NCI-H2227 (cell line): Measurements from ENCODE around the gene ORC1.

ENCODE experiments used
- DNase-seq: peaks from one replicate; lab custom pipeline; 2025; ENCODE audit not compliant: unreplicated experiment; lab: John Stamatoyannopoulos, UW

ORC1 gene

DNA sequence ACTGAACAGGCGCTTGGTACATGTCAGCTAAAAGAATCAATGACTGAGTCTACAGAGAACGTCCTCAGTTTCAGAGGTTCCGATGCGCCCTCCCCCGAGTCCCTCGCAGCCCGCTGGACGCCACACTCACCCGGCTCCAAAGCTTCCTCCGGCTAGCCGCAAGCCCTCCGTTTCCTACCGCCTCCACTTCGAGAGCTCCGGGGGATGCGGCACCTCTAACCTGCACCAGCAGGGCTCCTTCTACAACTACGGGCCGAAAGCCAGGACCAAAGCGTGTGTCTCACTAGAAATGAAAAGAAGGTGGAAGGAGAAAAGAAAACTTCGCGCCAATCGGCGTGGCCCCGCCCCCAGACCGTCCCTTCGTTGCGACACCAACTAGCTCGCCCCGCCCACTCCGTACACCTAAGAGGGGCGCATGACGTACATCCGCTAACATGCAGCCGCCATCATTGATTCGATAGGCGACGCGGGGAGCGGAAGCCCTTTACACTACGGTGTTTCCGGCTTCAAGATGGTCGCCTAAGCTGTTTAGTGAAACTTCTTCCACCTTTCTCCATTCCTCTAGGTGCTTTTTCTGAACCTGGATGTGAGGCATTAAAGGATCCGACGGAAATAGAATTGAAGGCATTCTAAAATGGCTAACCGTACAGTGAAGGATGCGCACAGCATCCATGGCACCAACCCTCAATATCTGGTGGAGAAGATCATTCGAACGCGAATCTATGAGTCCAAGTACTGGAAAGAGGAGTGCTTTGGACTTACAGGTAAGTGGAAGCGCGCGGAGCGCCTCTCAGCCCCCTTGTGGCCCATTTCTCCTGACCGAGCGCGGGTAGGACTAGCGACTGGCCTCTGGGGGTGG, at the start of gene ORC1, which contains the start of gene PRPF38A:
ORC1 (minus strand) TSS at position 308 of the 859 bp plus-strand sequence. CDS start 2,200 bp downstream, outside the sequence.
PRPF38A (plus strand) TSS at position 487 of the 859 bp plus-strand sequence; CDS start at position 635, 148 bp downstream.
- peak; percentile 99 for DNase-seq

DNA sequence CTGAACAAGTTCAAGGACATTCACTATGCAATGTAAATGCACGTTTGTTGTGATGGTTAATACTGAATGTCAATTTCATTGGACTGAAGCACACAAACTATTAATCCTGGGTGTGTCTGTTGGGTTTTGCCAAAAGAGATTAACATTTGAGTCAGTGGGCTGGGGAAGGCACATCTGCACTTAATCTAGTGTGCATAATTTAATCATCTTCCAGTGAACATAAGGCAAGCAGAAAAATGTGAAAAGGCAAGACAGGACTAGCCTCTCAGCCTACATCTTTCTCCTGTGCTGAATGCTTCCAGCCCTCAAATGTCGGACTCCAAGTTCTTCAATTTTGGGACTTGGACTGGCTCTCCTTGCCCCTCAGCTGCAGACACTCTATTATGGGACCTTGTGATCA, 40.2 kb upstream of the ORC1 start:
- no peak for DNase-seq

DNA sequence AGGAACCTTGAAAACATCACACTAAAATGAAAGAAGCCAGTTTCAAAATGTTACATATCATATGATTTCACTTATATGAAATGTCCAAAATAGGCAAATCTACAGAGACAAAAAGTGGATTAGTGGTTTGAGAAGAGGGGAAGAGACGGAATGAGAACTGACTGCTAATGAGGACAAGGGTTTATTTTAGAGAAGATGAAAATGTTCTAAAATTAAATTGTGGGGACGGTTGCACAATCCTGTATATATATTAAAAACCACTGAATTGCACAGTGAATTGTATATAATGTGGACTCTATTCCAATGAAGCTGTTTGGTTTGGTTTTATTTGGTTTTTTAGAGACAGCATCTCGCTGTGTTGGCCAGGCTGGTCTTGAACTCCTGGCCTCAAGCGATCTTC, 35.8 kb upstream of the ORC1 start:
- no peak for DNase-seq

DNA sequence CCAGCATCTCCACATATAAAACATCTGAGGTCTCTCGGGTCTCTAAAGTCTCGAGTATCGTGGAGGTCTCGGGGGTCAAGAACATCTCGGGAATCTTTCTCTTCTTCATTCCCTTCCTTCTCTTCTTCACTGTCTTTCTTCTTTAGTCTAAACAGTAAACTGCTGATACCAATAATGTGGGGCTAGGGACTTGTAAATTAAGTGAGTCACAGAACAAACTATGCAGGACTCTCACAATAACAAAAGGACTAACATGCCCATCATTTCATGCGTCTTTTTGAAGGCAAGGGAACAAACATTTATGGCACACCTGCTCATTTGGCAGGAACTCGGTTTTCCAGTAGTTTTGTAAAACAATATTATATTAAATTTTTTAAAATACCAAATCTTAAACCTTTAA, 32.6 kb upstream of the ORC1 start:
- no peak for DNase-seq

DNA sequence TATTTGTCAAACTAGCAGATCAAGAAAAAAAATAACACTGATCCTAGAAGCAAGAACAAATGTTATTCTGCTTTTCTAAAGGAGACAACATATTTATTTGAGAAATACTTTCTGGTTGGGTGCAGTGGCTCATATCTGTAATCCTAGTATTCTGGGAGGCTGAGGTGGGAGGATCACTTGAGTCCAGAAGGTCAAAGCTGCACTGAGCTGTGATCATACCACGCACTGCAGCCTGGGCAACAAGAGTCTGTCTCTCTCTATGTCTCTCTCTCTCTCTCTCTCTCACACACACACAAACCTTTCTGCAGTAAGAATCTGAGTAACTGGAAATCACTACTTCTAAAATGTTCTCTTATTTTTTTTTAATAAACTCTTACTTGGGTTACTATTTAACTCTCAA, 31.4 kb upstream of the ORC1 start:
- no peak for DNase-seq

DNA sequence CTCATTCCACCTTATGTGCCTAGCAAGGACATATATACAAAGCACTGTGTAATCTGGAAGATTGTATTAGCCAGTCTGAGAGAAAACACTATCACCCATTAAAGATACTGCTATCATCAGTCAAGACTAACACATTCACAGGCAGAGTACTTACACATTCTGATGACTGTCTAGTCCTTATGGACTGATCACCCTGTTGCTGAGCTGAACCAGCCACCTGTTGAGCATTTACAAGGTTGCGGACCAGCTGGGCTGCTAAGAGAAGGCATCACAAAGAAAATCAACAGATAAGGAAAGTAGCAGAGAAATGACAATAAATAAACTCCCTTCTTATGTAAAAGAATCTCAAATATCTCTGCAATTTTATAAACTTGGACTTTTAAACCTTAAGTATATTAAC, 31.0 kb upstream of the ORC1 start:
- no peak for DNase-seq

DNA sequence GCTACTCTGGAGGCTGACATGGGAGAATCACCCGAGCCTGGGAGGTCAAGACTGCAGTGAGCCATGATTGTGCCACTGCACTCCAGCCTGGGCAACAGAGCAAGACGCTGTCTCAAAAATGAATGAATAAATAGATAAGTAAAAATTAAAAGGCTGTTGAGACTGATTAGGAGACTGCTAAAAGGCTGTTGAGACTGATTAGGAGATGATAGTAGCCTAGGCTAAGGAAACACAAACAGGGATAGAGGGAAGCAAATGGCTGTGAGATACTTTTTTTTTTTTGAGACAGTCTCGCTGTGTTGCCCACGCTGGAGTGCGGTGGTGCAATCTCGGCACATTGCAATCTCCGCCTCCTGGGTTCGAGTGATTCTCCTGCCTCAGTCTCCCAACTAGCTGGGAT, 28.6 kb upstream of the ORC1 start:
- no peak for DNase-seq

DNA sequence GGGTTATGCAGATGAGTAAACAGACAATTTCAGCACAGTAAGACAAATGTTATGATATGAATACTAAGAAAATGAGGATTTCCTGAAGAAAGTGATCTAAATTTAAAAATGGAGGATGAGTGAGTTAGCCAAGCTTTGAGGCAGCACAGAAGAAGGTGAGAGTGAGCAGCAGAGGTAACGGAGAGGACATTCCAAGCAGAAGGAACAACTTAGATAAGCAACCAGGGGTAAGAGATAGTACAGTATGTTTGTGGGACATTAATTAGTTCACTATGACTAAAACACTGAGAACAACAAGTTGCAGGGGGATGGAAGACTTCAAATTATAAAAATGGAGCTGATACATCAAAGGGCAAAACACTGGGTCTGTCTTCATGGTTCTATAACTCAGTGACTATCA, 22.9 kb upstream of the ORC1 start:
- DNase-seq, result no peak

DNA sequence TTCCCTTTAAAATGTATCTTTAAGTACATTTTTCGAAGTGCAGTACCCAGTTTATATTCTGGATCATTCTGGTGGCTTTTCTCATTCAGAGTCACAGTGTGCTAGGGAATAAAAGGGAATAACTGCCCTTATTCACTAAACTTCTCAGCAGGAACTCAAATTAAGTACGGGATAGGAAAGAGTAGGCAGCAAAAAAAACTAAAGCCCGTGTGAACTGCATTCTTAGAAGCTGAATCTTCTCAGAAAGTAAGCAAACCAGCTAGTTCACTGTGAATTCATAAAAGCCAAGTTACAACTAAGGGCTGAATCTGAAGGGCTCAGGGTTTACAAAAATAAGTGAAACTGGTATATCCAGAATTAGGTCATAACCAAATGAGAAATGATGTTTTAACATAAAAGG, 22.1 kb upstream of the ORC1 start:
- DNase-seq, result no peak

DNA sequence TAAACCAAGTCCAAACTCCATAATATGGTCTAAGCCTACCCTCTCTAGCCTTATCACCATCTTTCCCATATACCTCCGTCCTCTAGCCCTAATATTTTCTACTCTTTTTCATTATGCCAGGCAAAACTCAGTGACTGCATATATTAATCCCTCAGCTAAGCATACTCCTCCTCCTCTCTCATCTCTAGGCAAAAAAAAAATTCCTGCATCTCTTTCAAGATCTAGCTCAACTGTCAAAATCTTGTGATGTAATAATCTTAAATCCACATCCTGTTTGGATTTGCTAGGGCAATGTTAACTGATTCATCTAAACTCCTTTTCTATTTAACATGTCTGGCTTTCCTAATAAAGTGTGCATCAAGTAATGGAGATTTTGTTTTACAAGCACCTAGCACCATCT, 20.6 kb upstream of the ORC1 start:
- no peak for DNase-seq

DNA sequence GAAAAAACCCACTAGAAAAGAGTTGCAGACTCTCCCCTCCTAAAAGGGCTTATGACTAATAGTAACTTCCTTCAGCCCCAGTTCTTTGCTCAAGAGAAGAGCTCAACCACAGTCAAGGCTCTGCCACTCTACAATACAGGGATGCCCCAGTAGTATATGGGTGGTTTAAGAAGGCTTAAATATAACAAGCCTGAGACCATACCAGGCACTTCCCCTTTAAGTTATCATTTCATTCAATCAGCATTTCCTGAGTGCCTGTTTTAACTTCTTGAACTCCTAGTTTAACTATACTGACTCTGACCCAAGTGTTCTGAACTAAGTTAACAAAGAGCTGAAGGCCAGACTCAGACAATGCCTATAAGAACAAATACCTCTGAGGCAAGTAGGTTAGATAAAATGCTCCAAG, 20.0 kb upstream of the ORC1 start:
- no peak for DNase-seq

DNA sequence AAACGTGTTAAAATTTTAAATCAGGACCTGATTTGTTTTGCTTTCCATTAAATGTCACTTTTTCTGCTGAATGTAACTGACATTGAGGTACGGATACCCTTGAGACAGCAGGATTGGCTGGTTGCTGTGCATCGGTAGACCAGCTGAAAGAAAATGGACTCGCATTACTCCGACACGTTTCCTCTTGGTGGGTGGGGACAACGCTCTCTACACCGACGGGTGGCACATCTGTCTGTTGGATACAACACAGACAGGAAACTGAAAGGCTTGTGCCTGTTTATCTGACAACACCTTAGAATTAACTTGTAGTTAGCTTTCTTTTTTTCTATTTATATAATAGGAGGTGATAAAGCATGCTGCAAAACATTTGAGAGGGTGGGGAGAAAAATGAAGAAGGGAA, 19.5 kb upstream of the ORC1 start:
- no peak for DNase-seq

DNA sequence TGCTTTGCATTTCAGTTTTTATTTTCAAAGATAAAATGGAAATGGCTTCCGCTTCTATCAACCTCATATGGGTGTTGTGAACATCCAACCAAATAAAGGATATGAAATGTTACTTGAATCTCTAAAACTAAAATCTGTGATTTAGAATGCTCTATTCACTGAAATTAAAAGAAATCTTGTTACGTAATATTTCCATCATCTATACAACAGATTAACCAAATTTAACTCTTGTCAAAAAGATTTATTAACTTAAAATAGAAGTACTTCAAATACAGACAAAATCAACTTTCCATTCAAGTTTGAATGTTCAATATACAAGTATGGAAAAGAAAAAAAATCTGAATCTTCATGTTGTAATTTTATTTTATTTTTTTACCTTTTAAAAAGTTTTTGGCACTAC, 18.8 kb upstream of the ORC1 start:
- DNase-seq, result no peak

DNA sequence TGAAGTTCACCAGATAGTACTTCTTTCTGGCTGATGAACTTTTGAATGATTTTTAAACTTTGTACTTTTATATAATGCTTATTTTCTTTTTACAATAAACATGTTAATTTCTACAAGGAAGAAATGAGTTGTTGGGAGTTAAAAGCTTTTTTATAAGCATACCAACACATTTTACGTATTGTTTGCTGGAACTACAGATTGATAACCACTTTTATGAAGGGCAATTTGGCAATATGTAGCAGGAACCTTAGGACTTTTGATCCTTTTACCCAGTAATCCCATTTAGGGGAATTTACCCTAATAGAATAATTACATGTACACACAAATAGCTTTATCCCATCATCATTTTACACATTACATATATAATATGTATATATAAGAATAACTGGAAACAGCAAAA, 16.5 kb upstream of the ORC1 start:
- DNase-seq, result no peak

DNA sequence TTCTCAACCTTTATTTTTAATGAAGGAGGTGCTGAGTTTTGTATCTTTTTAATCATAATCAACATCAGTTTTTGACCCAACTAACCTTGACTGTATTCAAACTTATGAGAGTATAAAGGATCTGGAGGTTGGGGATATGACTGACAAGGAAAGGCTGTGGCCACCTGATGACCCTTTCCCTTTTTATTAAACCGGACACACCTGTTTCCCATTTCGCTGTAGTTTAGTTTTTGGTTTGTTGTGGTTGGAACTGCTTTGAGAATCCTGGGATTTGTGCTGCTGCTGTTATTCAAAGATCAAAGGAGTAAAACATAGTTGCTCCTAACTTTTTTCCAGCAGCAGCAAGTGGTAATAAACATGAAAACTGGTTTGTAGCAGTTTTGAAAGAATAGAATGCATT, 12.6 kb upstream of the ORC1 start:
- no peak for DNase-seq

DNA sequence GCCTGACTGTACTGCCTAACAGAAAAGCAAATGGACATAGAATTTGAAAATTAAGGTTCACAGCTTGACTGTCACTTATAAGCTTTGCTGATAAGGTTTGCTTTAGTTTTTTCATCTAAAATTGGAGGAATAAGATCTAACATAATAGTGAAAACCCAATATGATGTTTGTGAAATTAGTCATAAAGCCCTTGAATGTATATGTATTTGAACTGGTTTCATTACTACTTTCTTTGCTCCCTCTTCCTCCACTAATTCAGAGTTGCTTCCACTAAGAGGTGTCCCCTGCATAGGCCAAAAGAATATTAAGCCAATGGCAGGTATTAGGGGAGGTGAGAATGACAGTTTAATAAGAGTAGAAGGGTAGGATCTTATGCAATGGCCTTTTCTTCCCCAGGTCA, 10.7 kb upstream of the ORC1 start:
- DNase-seq, result no peak

DNA sequence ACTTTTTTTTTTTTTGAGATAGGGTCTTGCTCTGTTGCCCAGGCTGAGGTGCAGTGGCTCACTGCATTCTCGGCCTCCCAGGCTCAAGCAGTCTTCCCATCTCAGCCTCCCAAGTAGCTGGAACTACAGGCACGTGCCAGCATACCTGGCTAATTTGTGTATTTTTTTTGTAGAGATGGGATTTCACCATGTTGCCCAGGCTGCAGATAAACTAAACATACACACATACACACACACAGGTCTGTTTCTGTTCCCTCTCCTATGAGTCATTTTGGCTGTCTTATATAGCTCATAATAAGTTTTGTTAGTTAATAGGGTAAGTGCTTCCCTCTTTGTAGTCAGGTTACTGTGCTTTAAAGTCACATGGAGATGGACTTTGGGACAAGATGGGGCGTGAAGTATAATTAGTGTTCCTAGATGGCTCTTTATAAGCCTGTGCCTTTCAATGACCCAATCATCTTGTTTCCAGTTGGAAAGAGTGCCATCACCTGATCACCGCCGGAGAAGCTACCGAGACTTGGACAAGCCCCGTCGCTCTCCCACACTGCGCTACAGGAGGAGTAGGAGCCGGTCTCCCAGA, 9.3 kb upstream of the ORC1 start:
- no peak for DNase-seq

DNA sequence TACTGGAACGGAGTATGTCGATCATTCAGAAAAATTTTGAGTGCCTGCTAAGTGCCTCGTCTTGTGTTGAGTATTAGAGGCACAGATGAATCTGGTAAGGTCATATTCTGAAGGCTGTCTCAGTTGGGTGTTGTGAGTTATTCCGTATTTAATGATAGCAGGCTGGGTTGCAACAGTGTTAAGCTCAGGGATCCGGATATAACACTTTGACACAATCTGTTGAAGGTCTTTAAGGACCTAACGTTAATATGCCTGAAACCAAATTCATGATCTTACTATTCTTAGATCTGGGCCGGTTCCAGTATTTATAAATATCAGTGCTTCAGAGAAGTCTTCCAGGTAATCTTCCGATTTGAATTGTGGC, 734 bp upstream of the ORC1 start:
- no peak for DNase-seq

DNA sequence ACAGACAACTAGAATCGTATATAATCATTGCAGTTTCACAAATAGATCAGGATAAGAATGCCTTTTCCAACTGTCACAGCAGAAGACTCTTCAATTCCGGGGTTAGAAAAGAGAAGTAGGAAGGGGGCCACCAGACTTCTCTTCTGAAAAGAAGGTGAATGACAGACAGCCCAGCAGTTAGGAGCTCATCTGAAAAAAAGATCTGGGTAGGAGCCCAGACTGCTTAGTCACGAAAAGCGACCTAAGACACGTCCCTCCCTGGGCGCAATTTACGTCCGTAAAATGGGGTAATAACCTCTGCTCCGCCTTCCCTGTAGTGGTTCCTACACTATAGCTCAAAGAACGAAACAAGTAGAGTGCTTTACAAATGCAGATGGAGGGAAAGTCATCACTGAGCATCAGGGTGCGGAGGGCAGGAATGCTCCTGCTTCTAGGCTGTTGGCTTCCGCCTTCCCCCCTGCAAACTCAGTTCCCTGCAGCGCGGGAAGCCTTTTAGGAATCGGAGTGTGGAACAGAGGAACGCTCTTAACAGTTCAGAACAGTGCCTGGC, 582 bp downstream of the ORC1 start:
- DNase-seq, result peak; percentile 60

DNA sequence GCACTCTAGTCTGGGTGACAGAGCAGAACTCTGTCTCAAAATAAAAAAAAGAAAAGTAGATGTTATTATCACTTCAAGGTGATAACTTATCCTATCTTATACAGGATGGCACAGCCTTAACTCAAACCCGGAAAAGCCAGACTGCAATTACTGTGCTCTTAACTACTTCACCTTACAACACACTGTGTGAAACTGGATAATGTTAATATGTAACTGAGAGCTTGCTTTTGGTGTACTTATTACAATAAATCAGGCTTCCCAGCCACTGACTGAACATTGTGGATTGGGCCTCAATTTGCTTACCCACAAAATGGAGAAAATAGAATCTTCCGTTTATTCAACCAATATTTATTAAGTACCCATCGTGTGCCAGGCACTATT, 1.4 kb downstream of the ORC1 start:
- no peak for DNase-seq

DNA sequence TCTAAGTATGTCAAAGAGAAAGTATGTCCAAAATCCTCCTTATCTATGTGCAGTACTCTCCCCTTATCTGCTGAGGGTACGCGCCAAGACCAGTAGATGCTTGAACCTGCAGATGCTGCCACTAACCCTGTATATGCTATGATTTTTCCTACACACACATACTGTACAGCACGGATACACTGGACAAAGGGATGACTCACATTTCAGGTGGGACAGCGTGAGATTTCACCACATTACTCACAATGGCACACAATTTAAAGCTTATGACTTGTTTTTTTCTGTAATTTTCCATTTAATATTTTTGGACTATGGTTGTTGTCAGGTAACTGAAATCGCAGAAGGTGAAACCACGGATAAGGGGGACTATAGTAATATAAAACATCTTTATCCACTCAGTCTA, 4.1 kb downstream of the ORC1 start:
- no peak for DNase-seq

DNA sequence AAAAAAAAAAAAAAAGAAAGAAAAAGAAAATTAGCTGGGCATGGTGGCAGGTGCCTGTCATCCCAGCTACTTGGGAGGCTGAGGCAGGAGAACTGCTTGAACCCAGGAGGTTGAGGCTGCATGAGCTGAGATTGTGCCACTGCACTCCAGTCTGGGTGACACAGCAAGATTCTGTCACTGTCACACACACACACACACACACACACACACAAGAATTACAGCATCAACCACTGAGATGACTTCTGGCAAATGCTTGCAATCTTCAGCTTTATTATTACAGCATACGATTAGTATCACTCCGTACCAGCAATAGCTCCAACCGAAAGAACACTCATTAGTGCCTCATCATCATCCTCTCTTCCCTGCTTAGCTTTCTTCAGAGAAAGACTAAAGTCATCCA, 4.6 kb downstream of the ORC1 start:
- no peak for DNase-seq

DNA sequence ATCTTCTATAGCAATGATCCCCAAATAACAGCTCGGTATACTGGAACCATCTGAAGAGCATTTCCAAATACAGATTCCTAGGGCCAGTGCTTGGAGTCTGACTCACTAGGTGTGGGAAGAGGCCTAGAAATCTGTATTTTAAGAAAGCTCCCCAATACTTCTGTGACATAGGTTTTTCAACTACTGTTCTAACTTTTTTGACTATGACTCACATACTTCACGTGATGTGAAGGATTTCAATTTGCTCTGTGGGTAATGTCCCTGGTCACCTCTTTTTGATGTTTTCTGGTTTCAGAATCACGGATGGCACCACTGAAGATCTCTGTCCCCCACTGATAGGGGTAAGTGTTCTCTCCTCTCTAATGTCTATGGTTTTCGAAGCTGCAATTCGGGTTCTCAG, 11.0 kb downstream of the ORC1 start:
- no peak for DNase-seq
